A673 (cell line): ENCODE measurements around the gene SMC6. TPM values are rescaled to one million over a fixed set of nuclear protein-coding genes. Genes with fewer than 3 reads are reported as not detected.

ENCODE experiments used
- BruUV-seq: library from RNA; stranded (reverse); fragments of 400-500 nt; replicated peaks from 2 replicates; lab custom pipeline; 2021; lab: Mats Ljungman, UMichigan
- CTCF ChIA-PET: fragments of 300-600 bp; sonication (Branson Sonifier 250); formaldehyde crosslinking; loops from one replicate; lab custom pipeline; 2022; ENCODE audit warnings: antibody characterized with exemption; lab: Charles Lee
- POLR2A ChIA-PET: fragments of 300-600 bp; sonication (Branson Sonifier 250); formaldehyde crosslinking; loops from one replicate; lab custom pipeline; 2022; ENCODE audit warnings: antibody characterized with exemption; ENCODE audit not compliant: low non-redundant PET; lab: Charles Lee
- DNase-seq: peaks from one replicate; pipeline ENCODE4 v3.0.0-alpha.2; 2015; ENCODE audit warnings: low spot score
- H3K27ac ChIP-seq: fragments of 200-600 bp; sonication (generic); 2 replicates; pipeline ENCODE4 v1.5.1; 2016; ENCODE audit warnings: mixed run types, low read depth, mild to moderate bottlenecking, mixed read lengths, antibody characterized with exemption, low read length; ENCODE audit not compliant: poor library complexity, severe bottlenecking
- H3K27me3 ChIP-seq: fragments of 200-600 bp; sonication (generic); replicated peaks from 2 replicates; pipeline ENCODE4 v1.6.1; 2017; ENCODE audit warnings: mixed run types, low read depth, mild to moderate bottlenecking, mixed read lengths, antibody characterized with exemption, low read length; ENCODE audit not compliant: insufficient read depth, poor library complexity
- H3K36me3 ChIP-seq: fragments of 200-600 bp; sonication (generic); 2 replicates; pipeline ENCODE4 v1.6.1; 2016; ENCODE audit warnings: mixed run types, mild to moderate bottlenecking, mixed read lengths, antibody characterized with exemption, low read length; ENCODE audit not compliant: insufficient read depth, poor library complexity, severe bottlenecking
- H3K4me1 ChIP-seq: fragments of 200-600 bp; sonication (generic); 2 replicates; pipeline ENCODE4 v1.6.1; 2017; ENCODE audit warnings: mixed run types, mild to moderate bottlenecking, mixed read lengths, antibody characterized with exemption, low read length; ENCODE audit not compliant: insufficient read depth, poor library complexity, severe bottlenecking
- H3K4me3 ChIP-seq: fragments of 200-600 bp; sonication (generic); 2 replicates; pipeline ENCODE4 v1.5.1; 2016; ENCODE audit warnings: low read depth, mixed run types, mild to moderate bottlenecking, mixed read lengths, low read length; ENCODE audit not compliant: poor library complexity, severe bottlenecking
- H3K9me3 ChIP-seq: fragments of 200-600 bp; sonication (generic); 2 replicates; pipeline ENCODE4 v1.6.1; 2016; ENCODE audit warnings: mixed run types, low read depth, mild to moderate bottlenecking, mixed read lengths, antibody characterized with exemption, low read length; ENCODE audit not compliant: poor library complexity, severe bottlenecking
- CTCF ChIP-seq: fragments of 300-800, 200-600 bp; sonication (generic); conservative IDR thresholded peaks from 2 replicates; pipeline ENCODE4 v1.5.1; 2017; ENCODE audit warnings: low read depth, mild to moderate bottlenecking, antibody characterized with exemption, low read length, moderate library complexity, mixed read lengths
- EZH2 ChIP-seq: fragments of 200-600 bp; sonication (generic); IDR thresholded peaks from 2 replicates; pipeline ENCODE4 v1.6.1; 2017; ENCODE audit warnings: borderline replicate concordance, low read depth, mild to moderate bottlenecking, mixed read lengths, antibody characterized with exemption, low read length; ENCODE audit not compliant: poor library complexity, severe bottlenecking
- intact Hi-C: fragments of 100-400 bp; cut with micrococcal nuclease; formaldehyde crosslinking; loops from one replicate; pipeline ENCODE4 v1.10.0; 2022; ENCODE audit not compliant: unreplicated experiment
- total RNA-seq: library from RNA; stranded (reverse); gene quantifications from 2 replicates; pipeline ENCODE4 v1.2.3, GENCODE V29; 2021

Gene SMC6
- total RNA-seq, 1 experiment from 2014 or later = 49.5 TPM

- CTCF ChIA-PET = no interaction called here
- POLR2A ChIA-PET = no interaction called here
- TF ChIP-seq EZH2 (no peak), CTCF (no peak)
Observed at GRCh38 chr2:17799301-17800120, 45.9 kb upstream of the SMC6 start.

GRCh38 chr2:17798338-17798737 lies 44.7 kb upstream of the SMC6 start:
- TF ChIP-seq EZH2 (no peak), CTCF (no peak)
- ChIA-PET CTCF (no interaction called here), POLR2A (no interaction called here)

More at GRCh38 chr2:17799301-17800120, 45.9 kb upstream of the SMC6 start:
- intact Hi-C loops = no loop called here
- Histone ChIP-seq H3K27me3 (no peaks in the 10 kb centered on the region), H3K27ac (no peak overlapping the region), H3K36me3 (no peaks in the 10 kb centered on the region), H3K4me3 (no peak overlapping the region), H3K4me1 (peaks cover 7% of the 10 kb centered on the region), H3K9me3 (no peaks in the 10 kb centered on the region)
- no peak for DNase-seq
- no TSS peak for BruUV-seq

GRCh38 chr2:17795309-17795708 lies 41.7 kb upstream of the SMC6 start:
- no peaks in the 10 kb centered on the region for H3K9me3 ChIP-seq
- ChIA-PET CTCF (no interaction called here), POLR2A (no interaction called here)
- BruUV-seq = no TSS peak
- H3K4me3 ChIP-seq = no peak overlapping the region
- no peaks in the 10 kb centered on the region for H3K36me3 ChIP-seq
- no peak for DNase-seq
- H3K27ac ChIP-seq = no peak overlapping the region
- TF ChIP-seq CTCF = no peak
- TF ChIP-seq EZH2 = no peak
- H3K27me3 ChIP-seq = no peaks in the 10 kb centered on the region
- intact Hi-C loops = no loop called here
- no peaks in the 10 kb centered on the region for H3K4me1 ChIP-seq

More at GRCh38 chr2:17798338-17798737, 44.7 kb upstream of the SMC6 start:
- intact Hi-C loops = no loop called here
- no peaks in the 10 kb centered on the region for H3K4me1 ChIP-seq
- H3K27ac ChIP-seq = no peak overlapping the region
- no peak overlapping the region for H3K4me3 ChIP-seq
- H3K9me3 ChIP-seq = no peaks in the 10 kb centered on the region
- no peaks in the 10 kb centered on the region for H3K36me3 ChIP-seq
- H3K27me3 ChIP-seq = no peaks in the 10 kb centered on the region
- no peak for DNase-seq
- no TSS peak for BruUV-seq
